Measurements from ENCODE around the gene TBX4.

TBX4 gene

GRCh38 chr17:61481421-61481820 is 29.2 kb downstream of the TBX4 start:
- no peak for TF ChIP-seq CTCF (IDR thresholded peaks at IDR 0.05; ENCODE audit: low read length, missing control alignments)
- DNase-seq (ENCODE audit: low read depth), result no peak
- H3K4me3 ChIP-seq (replicated peaks; ENCODE audit: low read depth, low read length), result no peak overlapping the region

- TF ChIP-seq CTCF (IDR thresholded peaks at IDR 0.05; ENCODE audit: low read length, missing control alignments), result no peak
- no peak for DNase-seq (ENCODE audit: low read depth)
- H3K4me3 ChIP-seq (replicated peaks; ENCODE audit: low read depth, low read length), result no peak overlapping the region
Measured at GRCh38 chr17:61482467-61482866, 30.2 kb downstream of the TBX4 start.

- DNase-seq (ENCODE audit: low read depth), result no peak
- no peak overlapping the region for H3K4me3 ChIP-seq (replicated peaks; ENCODE audit: low read depth, low read length)
Measured at GRCh38 chr17:61483778-61484116, 31.5 kb downstream of the TBX4 start.

GRCh38 chr17:61484174-61484573 is 32.0 kb downstream of the TBX4 start:
- DNase-seq (ENCODE audit: low read depth), result no peak
- TF ChIP-seq CTCF (IDR thresholded peaks at IDR 0.05; ENCODE audit: low read length, missing control alignments), result no peak
- no peak overlapping the region for H3K4me3 ChIP-seq (replicated peaks; ENCODE audit: low read depth, low read length)

More at GRCh38 chr17:61483778-61484116, 31.5 kb downstream of the TBX4 start:
- no peak for TF ChIP-seq CTCF (IDR thresholded peaks at IDR 0.05; ENCODE audit: low read length, missing control alignments)

- TF ChIP-seq CTCF (IDR thresholded peaks at IDR 0.05; ENCODE audit: low read length, missing control alignments), result no peak
- DNase-seq (ENCODE audit: low read depth), result no peak
- H3K4me3 ChIP-seq (replicated peaks; ENCODE audit: low read depth, low read length), result no peak overlapping the region
Measured at GRCh38 chr17:61485067-61485775, 33.0 kb downstream of the TBX4 start.

GRCh38 chr17:61486135-61487120 is 34.2 kb downstream of the TBX4 start:
- H3K4me3 ChIP-seq (replicated peaks; ENCODE audit: low read depth, low read length), result no peak overlapping the region
- DNase-seq (ENCODE audit: low read depth), result no peak
- TF ChIP-seq CTCF (IDR thresholded peaks at IDR 0.05; ENCODE audit: low read length, missing control alignments), result no peak

Measured in fibroblast of pulmonary artery (primary cell).